HG03097 (cell line): ENCODE results near the gene TLR6.
A peak's percentile ranks its signal among the peaks of the same experiment; 100 is the strongest.
"Not testable (repeated sequence)": the region's sequence is repeated elsewhere in the genome, so short reads cannot be mapped to it uniquely, and the experiment has no call there.

Experiments
- ATAC-seq: cut with Tn5 transposase; IDR thresholded peaks from one replicate; pipeline ENCODE4 v1.9.1; 2021; ENCODE audit not compliant: unreplicated experiment, low FRiP score

TLR6 gene

DNA sequence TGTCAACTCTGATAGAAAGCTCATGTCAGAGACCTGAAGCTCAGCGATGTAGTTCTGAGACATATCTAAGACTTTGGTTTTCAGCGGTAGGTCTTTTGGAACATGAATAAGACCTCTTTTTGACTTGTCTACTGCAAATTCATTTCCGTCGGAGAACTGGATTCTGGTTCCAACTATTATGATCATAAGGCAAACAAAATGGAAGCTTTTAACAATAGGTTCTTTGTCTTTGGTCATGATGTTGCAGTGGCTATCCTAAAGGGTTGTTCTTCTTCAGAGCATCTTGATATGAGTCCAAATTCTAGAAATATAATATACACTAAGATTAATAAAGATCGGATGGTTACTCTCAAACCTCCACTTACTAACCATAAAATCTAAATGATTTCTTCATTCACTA is 27.4 kb downstream of the TLR6 start:
- no peak for ATAC-seq

DNA sequence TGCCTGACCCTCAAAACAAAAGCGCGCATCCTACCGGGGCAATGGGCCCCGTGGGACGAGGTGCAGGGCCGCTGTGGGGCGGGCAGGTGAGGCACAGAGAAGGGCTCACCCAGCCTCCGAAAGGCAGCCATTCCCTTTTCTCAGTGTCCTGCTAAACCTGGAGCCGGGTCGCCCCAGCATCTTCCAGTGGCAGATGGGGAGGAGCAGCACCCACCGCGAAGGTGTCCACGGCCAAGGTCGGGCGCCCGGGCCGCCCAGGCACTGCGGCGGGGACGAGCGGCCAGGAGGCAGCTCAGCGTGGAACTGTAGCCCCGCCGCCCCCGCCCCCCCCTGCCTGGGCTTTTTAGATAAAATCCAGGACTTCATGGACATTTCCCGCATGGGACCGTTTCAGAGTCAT is 32.9 kb downstream of the TLR6 start:
- no peak for ATAC-seq

GRCh38 chr4:38822748-38823303 is 33.8 kb downstream of the TLR6 start:
- ATAC-seq = no peak

DNA sequence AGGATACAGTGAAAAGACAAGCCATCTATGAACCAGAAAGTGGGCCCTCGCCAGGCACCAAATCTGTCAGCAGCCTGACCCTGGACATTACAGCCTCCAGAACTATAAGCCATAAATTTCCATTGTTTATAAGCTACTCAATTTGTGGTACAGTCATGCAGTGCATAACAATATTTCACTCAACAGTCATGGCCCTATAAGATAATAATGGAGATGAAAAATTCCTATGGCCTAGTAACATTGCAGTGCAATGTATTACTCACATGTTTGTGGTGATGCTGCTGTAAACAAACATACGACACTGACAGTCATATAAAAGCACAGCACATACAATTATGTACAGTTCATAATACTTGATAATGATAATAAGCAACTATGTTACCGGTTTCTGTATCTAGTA is 34.9 kb downstream of the TLR6 start:
- no peak for ATAC-seq

GRCh38 chr4:38820329-38821061 is 36.1 kb downstream of the TLR6 start:
- peak; percentile 40 for ATAC-seq

DNA sequence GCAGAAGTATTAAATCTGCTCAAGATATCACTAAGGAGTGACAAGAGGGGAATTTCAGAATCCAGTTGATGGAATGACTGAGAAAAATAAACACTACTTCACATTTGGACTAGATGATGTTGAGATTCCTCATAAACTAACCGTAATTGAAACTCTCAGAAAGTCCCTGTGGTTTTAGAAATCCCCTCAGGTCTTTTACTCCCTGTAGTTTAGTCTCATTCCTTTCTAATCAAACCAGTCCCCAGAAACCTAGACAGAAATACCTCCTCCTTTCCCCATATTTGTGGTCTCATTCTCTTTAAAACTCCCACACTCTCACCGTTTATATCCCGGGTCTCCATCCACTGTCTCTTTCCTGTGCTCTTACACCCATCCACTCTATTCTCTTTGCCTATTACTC is 37.0 kb downstream of the TLR6 start:
- peak; percentile 48 for ATAC-seq

DNA sequence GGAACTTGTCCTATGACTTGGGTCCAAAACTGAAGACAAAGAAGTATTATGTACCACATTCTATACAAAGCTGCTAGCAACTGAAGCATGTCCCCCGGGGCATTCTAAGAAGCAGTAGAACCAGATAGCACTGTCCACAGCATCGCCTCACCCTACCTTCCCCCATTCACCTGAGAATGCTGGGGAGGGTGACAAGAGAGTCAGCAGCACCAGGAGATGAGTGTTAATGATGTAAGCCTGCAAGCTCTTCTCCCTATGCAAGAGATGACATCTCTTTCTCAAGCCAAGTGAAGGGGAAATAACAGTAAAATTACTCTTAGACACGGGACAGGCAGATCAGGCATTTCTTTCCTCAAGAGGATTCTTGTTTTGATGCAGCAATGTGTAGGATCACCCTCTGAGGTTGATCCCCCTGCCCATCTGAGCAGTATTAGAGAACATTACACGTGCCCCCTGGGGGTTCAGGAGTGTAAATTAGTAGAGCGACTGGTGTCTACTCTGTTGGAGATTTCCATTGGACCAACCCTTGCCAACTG is 38.1 kb downstream of the TLR6 start:
- peak; percentile 41 for ATAC-seq

- ATAC-seq = no peak
Observed at GRCh38 chr4:38815885-38816782, 40.5 kb downstream of the TLR6 start.

DNA sequence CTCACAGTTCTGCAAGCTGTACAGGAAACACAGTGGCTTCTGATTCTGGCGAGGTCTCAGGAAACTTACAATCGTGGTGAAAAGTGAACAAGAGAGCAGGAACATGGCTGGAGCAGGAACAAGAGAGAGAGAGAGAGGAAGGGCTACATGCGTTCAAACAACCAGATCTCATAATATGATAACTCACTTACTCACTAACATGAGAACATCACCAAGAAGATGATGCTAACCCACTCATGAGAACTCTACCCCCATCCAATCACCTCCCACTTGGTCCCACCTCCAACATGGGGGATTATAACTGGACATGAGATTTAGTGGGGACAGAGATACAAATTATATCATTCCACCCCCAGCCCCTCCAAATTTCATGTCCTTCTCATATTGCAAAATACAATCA is 42.2 kb downstream of the TLR6 start:
- ATAC-seq = no peak

DNA sequence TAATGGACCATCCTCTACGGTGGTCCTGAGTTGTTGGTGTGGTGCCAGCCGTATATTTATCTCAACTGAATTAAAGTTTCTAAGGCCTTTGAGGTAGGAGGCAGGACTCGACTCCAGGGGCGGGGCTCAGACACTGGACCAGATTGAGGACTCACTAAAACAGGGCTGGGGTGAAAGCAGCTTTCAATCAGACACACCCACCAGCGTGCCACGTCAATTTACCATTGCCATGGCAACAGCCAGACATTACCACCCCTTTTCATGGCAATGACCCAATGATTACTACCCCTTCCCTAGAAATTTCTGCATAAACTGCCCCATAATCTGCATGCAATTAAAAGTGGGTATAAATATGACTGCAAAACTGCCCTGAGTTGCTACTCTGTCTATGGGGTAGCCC is 45.3 kb downstream of the TLR6 start:
- no peak for ATAC-seq

- ATAC-seq = not testable (repeated sequence)
Observed at GRCh38 chr4:38807462-38807861, 49.2 kb downstream of the TLR6 start.

- ATAC-seq = not testable (repeated sequence)
Observed at GRCh38 chr4:38806251-38806650, 50.4 kb downstream of the TLR6 start.

- peak; percentile 69 for ATAC-seq
Observed at GRCh38 chr4:38805530-38806145, 51.0 kb downstream of the TLR6 start.

GRCh38 chr4:38804654-38805295 is 51.8 kb downstream of the TLR6 start, which contains the start of gene TLR1:
TLR1 (minus strand) TSS chr4:38804791; CDS start chr4:38798831, 5,960 bp downstream.
- peak; percentile 38 for ATAC-seq

GRCh38 chr4:38803833-38804653 is 52.6 kb downstream of the TLR6 start:
- peak; percentile 53 for ATAC-seq

GRCh38 chr4:38802561-38803355 is 53.9 kb downstream of the TLR6 start:
- no peak for ATAC-seq

DNA sequence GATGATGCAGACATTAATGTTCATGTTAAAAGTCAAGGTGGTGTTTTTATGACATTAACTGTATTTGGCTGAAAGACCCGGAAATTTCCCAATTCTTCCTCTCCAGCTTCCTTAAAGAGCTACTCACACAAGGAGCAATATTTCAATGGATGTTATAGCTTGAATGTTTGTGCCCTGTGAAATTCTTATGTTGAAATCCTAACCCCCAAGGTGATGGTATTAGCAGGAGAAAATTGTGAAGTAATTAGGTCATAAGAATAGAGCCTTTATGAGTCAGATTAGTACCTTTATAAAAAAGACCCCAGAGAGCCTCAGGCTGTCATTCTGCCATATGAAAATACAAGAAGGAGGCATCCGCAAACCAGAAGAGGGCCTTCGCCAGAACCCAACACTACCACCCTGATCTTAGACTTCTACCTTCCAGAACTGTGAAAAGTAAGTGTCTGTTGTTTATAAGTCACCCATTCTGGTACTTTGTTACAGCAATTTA is 55.6 kb downstream of the TLR6 start:
- ATAC-seq = no peak

DNA sequence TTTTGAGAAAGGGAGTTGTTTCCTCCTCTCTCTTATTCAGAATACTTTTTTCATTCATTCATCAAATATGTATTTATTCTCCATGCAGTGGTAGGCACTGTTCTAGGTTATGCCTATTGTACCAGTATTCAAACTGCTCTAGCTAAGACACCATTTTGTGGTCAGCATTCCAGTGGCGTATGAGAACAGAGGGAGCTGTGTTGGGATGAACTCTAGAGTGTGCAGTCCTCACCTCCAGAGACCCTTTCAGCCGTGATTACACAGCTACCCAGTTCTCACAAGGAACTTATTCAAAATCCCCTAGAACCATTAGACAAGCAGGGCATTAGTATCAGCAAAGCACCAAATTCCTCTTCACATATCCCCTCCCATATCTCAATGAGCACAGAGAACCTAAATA is 56.3 kb downstream of the TLR6 start:
- ATAC-seq = no peak
